ENCODE results near the gene USP49.

GRCh38 chr6:41813469-41813868 lies 81.7 kb downstream of the USP49 start:
- TF ChIP-seq CTCF (IDR thresholded peaks at IDR 0.05) (no peak), POLR2A (IDR thresholded peaks at IDR 0.05) (no peak)
